ENCODE data around the gene OGFOD3. TPM values are rescaled to one million over a fixed set of nuclear protein-coding genes. Genes with fewer than 3 reads are reported as not detected.

Gene OGFOD3
- total RNA-seq, 4 donors from 2014 or later = 7.7 to 39.9 (median 24.3) TPM

DNA sequence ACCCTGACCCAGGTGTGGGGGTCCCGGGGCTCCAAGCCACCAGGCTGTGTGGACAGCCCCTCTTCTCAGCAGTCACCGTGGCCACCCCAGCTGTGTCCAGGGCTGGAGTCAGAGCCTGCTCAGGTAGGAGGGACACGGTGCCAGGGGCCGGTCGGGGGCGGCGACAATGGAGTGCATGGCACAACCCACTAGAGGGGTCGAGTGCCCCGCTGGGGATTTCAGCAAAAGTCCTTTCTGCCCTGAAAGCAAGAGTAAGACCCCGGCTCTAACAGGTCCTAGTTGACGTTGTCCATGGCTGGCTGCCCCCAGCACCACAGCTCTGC, 35.5 kb downstream of the OGFOD3 start:
- TF ChIP-seq CTCF (IDR thresholded peaks at IDR 0.05; ENCODE audit: low read depth) = no peak

DNA sequence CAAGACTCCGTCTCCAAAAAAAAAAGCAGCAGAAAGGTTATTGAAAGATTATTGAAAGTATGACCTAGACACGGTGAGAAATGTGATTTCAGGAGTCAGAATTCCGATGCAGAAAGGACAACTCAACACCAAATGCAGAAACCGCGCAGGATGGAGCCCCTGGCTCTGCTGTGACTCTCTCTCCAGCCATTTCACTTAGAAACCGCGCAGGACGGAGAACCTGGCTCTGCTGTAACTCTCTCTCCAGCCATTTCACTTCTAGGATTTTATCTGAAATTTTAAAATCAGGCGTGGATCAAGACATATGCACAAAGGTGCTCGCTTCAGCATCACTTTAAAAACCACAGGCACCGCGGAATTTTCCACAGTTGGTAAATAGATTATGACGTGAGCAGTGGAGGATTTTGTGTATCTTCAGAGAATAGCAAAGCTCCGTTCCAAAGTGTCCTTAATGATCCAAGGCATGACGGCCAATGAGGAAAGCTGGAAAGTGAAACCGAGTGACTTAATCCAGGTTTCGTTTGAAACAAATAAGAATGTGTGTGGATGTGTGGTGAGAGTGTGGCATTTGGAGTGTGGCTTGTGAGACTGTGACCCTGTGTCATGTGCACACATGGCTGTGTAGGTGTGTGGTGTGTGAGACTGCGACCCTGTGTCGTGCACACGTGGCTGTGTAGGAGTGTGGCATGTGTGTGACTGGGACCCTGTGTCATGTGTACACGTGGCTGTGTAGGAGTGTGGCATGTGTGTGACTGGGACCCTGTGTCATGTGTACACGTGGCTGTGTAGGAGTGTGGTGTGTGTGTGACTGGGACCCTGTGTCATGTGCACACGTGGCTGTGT, 37.3 kb downstream of the OGFOD3 start:
- no peak for TF ChIP-seq CTCF (IDR thresholded peaks at IDR 0.05; ENCODE audit: low read depth)

GRCh38 chr17:82378741-82379021, 39.7 kb downstream of the OGFOD3 start:
- TF ChIP-seq CTCF (IDR thresholded peaks at IDR 0.05; ENCODE audit: low read depth) = no peak

DNA sequence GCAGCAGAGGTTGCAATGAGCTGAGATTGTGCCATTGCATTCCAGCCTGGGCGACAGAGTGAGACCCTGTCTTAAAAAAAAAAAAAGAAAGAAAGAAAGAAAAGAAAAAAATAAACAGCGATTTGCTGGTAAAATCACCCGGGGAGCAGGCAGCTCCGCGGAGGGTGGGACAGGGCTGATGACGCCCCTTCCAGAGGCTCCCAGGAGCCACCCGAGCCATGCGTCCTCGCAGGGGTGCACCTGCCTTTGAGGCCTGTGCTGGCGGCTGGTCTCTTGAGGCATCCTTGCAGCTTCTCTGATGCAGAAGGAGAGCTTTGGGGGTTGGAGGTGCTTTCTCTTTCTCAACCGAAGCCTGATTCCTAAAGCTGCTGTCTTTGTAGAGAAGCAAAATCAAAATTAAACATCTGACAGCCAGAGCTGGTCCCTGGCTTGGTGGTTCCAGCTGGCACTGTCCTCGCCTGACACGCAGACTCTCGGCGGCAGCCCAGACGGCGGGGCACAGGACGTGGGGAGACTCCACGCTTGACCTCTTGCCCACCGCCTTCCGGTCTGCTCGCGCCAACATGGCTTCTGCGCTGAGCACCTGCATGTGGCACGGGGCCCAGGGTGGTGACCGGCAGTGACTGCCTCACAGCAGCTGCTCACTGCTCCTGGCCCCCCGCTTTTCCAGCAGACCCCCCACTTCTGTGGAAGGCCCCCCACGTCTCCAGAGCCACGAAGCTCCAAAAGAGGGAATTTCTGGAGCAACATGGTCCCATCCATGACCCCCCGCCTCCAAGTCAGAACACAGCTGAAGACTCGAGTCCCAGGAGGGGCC, 40.3 kb downstream of the OGFOD3 start:
- TF ChIP-seq CTCF (IDR thresholded peaks at IDR 0.05; ENCODE audit: low read depth) = no peak

DNA sequence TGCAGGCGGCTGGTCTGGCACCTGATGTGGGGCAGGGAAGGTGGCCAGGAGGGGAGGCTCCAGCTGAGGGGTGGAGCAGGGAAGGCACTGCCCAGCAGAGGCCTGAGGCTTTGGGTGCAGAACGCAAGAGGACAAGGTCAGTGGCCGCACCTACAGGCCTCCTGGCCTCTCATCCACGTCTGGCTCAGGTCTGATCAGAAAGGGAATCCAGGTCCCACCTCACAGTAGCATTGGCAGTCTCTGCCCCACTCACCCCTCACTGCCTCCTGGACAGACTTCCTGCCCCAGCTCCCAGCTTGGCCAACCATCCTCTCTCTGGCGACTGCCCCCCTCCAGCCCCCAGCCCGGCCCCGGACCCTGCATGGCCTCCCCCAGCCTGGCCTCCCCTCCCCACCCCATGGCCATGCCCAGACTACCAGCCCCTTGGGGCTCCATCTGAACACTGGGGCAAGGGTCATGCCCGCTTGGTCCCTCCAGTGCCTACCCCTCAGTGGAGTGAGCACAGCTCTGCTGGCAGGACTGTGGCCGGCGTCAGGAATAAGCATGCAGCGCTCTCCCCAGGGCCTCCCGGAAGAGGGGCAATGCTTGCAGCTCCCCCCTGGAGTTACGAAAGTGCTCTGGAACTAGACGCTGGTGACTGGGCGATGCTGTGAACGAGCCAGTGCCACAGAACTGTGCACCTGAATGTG, 42.2 kb downstream of the OGFOD3 start:
- no peak for TF ChIP-seq CTCF (IDR thresholded peaks at IDR 0.05; ENCODE audit: low read depth)

DNA sequence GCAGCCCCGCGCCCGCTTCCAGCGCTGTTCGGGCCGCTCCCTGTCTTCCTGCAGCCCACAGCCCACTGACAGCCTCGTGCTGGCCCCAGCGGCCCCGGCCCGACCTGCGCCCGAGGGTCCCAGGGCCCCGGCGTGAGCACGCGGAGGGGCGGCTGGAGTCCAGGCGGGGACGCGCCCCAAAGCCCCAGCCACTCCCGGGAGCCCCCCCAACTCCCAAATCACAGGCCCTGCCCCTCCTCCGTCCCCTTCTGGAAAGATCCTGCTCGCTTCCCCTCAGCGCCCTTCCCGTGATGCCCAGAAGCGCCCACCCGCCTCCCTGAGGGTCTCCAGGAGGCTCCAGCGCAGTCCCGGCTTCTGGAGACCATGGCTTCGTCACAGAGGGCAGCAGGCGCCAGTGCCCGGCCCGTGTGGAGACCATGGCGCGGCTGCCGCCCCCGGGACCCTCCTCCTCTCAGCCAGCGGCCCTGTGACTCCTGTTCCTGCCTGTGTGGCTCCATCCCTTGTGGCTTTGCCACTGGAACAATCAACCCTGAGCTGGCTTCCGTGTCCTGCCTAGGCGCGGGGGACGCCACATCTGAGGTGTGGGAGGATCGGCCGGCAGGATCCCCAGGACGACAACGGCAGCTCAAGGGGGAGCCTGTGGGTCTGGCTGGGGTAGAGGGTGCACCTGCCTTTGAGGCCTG, 42.9 kb downstream of the OGFOD3 start:
- TF ChIP-seq CTCF (IDR thresholded peaks at IDR 0.05; ENCODE audit: low read depth) = no peak

Measured in subcutaneous adipose tissue (tissue), 4 donors.